CD4-positive, alpha-beta memory T cell (primary cell): ENCODE data around the gene FERMT1. TPM values are rescaled to one million over a fixed set of nuclear protein-coding genes. Genes with fewer than 3 reads are reported as not detected.

Source experiments
- CTCF ChIA-PET: fragments of 350-600 bp; sonication (Branson Sonifier 250); formaldehyde crosslinking; loops from one replicate; lab custom pipeline; 2021; ENCODE audit warnings: inconsistent platforms; ENCODE audit not compliant: partially characterized antibody; lab: Charles Lee
- POLR2A ChIA-PET: fragments of 350-600 bp; sonication (Branson Sonifier 250); formaldehyde crosslinking; loops from one replicate; lab custom pipeline; 2021; ENCODE audit not compliant: partially characterized antibody; lab: Charles Lee
- DNase-seq, 5 donors: peaks; one replicate each; pipeline versions ENCODE4 v3.0.0 to v3.0.0-alpha.2; 2020 to 2022; ENCODE audit warnings: mixed read lengths in 1 of 5
- H3K27ac ChIP-seq: one replicate; pipeline ENCODE4 v1.7.0; 2013; ENCODE audit warnings: low read depth, low read length
- H3K27me3 ChIP-seq: 2 replicates; pipeline ENCODE4 v1.7.0; 2013; ENCODE audit warnings: mild to moderate bottlenecking, low read length, moderate library complexity; ENCODE audit not compliant: insufficient read depth
- H3K36me3 ChIP-seq: 2 replicates; pipeline ENCODE4 v1.7.0; 2013; ENCODE audit warnings: mild to moderate bottlenecking, low read length, moderate library complexity; ENCODE audit not compliant: insufficient read depth
- H3K4me1 ChIP-seq: 2 replicates; pipeline ENCODE4 v1.7.0; 2013; ENCODE audit warnings: mild to moderate bottlenecking, low read length, moderate library complexity; ENCODE audit not compliant: insufficient read depth
- H3K4me3 ChIP-seq, 2 donors: one replicate each; pipeline ENCODE4 v1.7.0; 2013; ENCODE audit warnings: low read length in 2 of 2, mild to moderate bottlenecking in 1 of 2
- H3K9me3 ChIP-seq, 2 donors: one replicate each; pipeline ENCODE4 v1.7.0; 2013; ENCODE audit warnings: low read length in 2 of 2, control low read depth in 1 of 2; ENCODE audit not compliant: control insufficient read depth in 1 of 2
- H3K27ac Mint-ChIP-seq, 7 donors: one replicate each; pipeline ENCODE4 v1.8.0; 2020 to 2021; ENCODE audit warnings: mixed read lengths in 7 of 7, mild to moderate bottlenecking in 6 of 7, inconsistent platforms in 3 of 7, moderate library complexity in 3 of 7
- H3K27me3 Mint-ChIP-seq, 2 donors: one replicate each; pipeline ENCODE4 v1.8.0; 2020 to 2021; ENCODE audit warnings: mixed read lengths in 2 of 2
- H3K36me3 Mint-ChIP-seq, 2 donors: one replicate each; pipeline ENCODE4 v1.8.0; 2020 to 2021; ENCODE audit warnings: mixed read lengths in 2 of 2, inconsistent platforms in 1 of 2, mild to moderate bottlenecking in 1 of 2
- H3K4me1 Mint-ChIP-seq, 4 donors: one replicate each; pipeline ENCODE4 v1.8.0; 2020 to 2021; ENCODE audit warnings: mixed read lengths in 4 of 4, mild to moderate bottlenecking in 1 of 4
- H3K4me3 Mint-ChIP-seq, 8 donors: one replicate each; pipeline ENCODE4 v1.8.0; 2020 to 2021; ENCODE audit warnings: mixed read lengths in 8 of 8, mild to moderate bottlenecking in 7 of 8, moderate library complexity in 6 of 8, inconsistent platforms in 3 of 8
- H3K9me3 Mint-ChIP-seq, 8 donors: one replicate each; pipeline ENCODE4 v1.8.0; 2020 to 2021; ENCODE audit warnings: mixed read lengths in 8 of 8, mild to moderate bottlenecking in 5 of 8, inconsistent platforms in 3 of 8, moderate library complexity in 1 of 8
- intact Hi-C: fragments of 100-400 bp; cut with micrococcal nuclease; formaldehyde crosslinking; loops from one replicate; pipeline ENCODE4 v1.15.1; 2023
- polyA plus RNA-seq, 2 donors: library from polyadenylated mRNA; unstranded; fragments of 300-500 nt; fragmentation: Illumina TruSeq; gene quantifications; one replicate each; pipeline ENCODE4 v1.2.3, GENCODE V29; 2021
- total RNA-seq, 2 experiments: library from RNA; stranded (reverse); gene quantifications; one replicate each; pipeline ENCODE4 v1.2.3, GENCODE V29; 2021

Gene FERMT1
- total and polyA plus RNA-seq, 4 experiments from 2014 or later = not detected

GRCh38 chr20:6053064-6053775, 69.6 kb downstream of the FERMT1 start:
- DNase-seq = no peak
- CTCF ChIA-PET = no interaction called here
- no peaks in the 10 kb centered on the region for H3K27me3 ChIP-seq
- Mint-ChIP-seq H3K4me1 (peaks cover 3 to 9% (median 5%) of the 10 kb centered on the region in 4 donors), H3K36me3 (no peaks in the 10 kb centered on the region), H3K9me3 (no peaks in the 10 kb centered on the region), H3K27ac (no peak overlapping the region), H3K4me3 (peak overlapping the region in 5 of 8 donors; percentile 3 to 69 (median 49)), H3K27me3 (peaks cover 20 to 22% of the 10 kb centered on the region in 2 donors)
- H3K27ac ChIP-seq = no peak overlapping the region
- no peaks in the 10 kb centered on the region for H3K36me3 ChIP-seq
- intact Hi-C loops = no loop called here
- H3K4me1 ChIP-seq = no peaks in the 10 kb centered on the region
- POLR2A ChIA-PET = no interaction called here
- no peaks in the 10 kb centered on the region for H3K9me3 ChIP-seq
- H3K4me3 ChIP-seq = no peak overlapping the region

GRCh38 chr20:6051505-6051904, 71.3 kb downstream of the FERMT1 start:
- Mint-ChIP-seq H3K27ac (no peak overlapping the region), H3K4me3 (no peak overlapping the region), H3K4me1 (peaks cover 3 to 9% (median 5%) of the 10 kb centered on the region in 4 donors), H3K9me3 (no peaks in the 10 kb centered on the region), H3K27me3 (peaks cover 20 to 22% of the 10 kb centered on the region in 2 donors), H3K36me3 (no peaks in the 10 kb centered on the region)
- Histone ChIP-seq H3K27me3 (no peaks in the 10 kb centered on the region), H3K36me3 (no peaks in the 10 kb centered on the region), H3K4me1 (no peaks in the 10 kb centered on the region), H3K9me3 (no peaks in the 10 kb centered on the region), H3K4me3 (no peak overlapping the region), H3K27ac (no peak overlapping the region)
- ChIA-PET CTCF (no interaction called here), POLR2A (no interaction called here)
- DNase-seq = no peak
- intact Hi-C loops = no loop called here

GRCh38 chr20:6048391-6048790, 74.4 kb downstream of the FERMT1 start:
- no peak overlapping the region for H3K4me3 Mint-ChIP-seq
- Histone ChIP-seq H3K4me3 (no peak overlapping the region), H3K4me1 (no peaks in the 10 kb centered on the region), H3K27ac (no peak overlapping the region), H3K36me3 (no peaks in the 10 kb centered on the region), H3K9me3 (no peaks in the 10 kb centered on the region), H3K27me3 (no peaks in the 10 kb centered on the region)
- peaks cover 13 to 17% of the 10 kb centered on the region in 2 donors for H3K27me3 Mint-ChIP-seq
- H3K4me1 Mint-ChIP-seq = peaks cover 3 to 9% (median 5%) of the 10 kb centered on the region in 4 donors
- H3K36me3 Mint-ChIP-seq = peaks cover 0 to 3% of the 10 kb centered on the region in 2 donors
- ChIA-PET POLR2A (no interaction called here), CTCF (no interaction called here)
- DNase-seq = no peak
- intact Hi-C loops = no loop called here
- H3K27ac Mint-ChIP-seq = peak overlapping the region in 1 of 7 donors; percentile 61
- no peaks in the 10 kb centered on the region for H3K9me3 Mint-ChIP-seq

- H3K4me1 ChIP-seq = no peaks in the 10 kb centered on the region
- Mint-ChIP-seq H3K9me3 (no peaks in the 10 kb centered on the region), H3K27ac (no peak overlapping the region), H3K4me3 (no peak overlapping the region), H3K36me3 (peaks cover 7 to 9% of the 10 kb centered on the region in 2 donors), H3K4me1 (peaks cover 0 to 3% (median 0%) of the 10 kb centered on the region in 4 donors), H3K27me3 (peaks cover 6 to 7% of the 10 kb centered on the region in 2 donors)
- H3K4me3 ChIP-seq = no peak overlapping the region
- no peak for DNase-seq
- H3K27ac ChIP-seq = no peak overlapping the region
- CTCF ChIA-PET = no interaction called here
- H3K36me3 ChIP-seq = no peaks in the 10 kb centered on the region
- H3K9me3 ChIP-seq = no peaks in the 10 kb centered on the region
- H3K27me3 ChIP-seq = no peaks in the 10 kb centered on the region
- POLR2A ChIA-PET = no interaction called here
- intact Hi-C loops = no loop called here
These were observed 76.4 kb downstream of the FERMT1 start for GRCh38 chr20:6046432-6046831.

- H3K9me3 ChIP-seq = no peaks in the 10 kb centered on the region
- peaks cover 11 to 13% of the 10 kb centered on the region in 2 donors for H3K36me3 Mint-ChIP-seq
- no peaks in the 10 kb centered on the region for H3K27me3 ChIP-seq
- intact Hi-C loops = no loop called here
- peaks cover 2% of the 10 kb centered on the region for H3K36me3 ChIP-seq
- POLR2A ChIA-PET = no interaction called here
- no peaks in the 10 kb centered on the region for H3K9me3 Mint-ChIP-seq
- no peak overlapping the region for H3K4me3 ChIP-seq
- H3K4me3 Mint-ChIP-seq = no peak overlapping the region
- CTCF ChIA-PET = no interaction called here
- DNase-seq = no peak
- no peak overlapping the region for H3K27ac ChIP-seq
- H3K27me3 Mint-ChIP-seq = peaks cover under 1 to 4% of the 10 kb centered on the region in 2 donors
- no peaks in the 10 kb centered on the region for H3K4me1 ChIP-seq
- no peak overlapping the region for H3K27ac Mint-ChIP-seq
- H3K4me1 Mint-ChIP-seq = peaks cover 0 to 3% (median 0%) of the 10 kb centered on the region in 4 donors
These were observed 77.3 kb downstream of the FERMT1 start for GRCh38 chr20:6045566-6045965.

GRCh38 chr20:6044115-6044514, 78.7 kb downstream of the FERMT1 start:
- Mint-ChIP-seq H3K36me3 (peaks cover 25 to 27% of the 10 kb centered on the region in 2 donors), H3K9me3 (no peaks in the 10 kb centered on the region), H3K4me1 (peaks cover 0 to 3% (median 0%) of the 10 kb centered on the region in 4 donors), H3K4me3 (no peak overlapping the region), H3K27ac (no peak overlapping the region), H3K27me3 (no peaks in the 10 kb centered on the region)
- ChIA-PET POLR2A (no interaction called here), CTCF (no interaction called here)
- Histone ChIP-seq H3K27me3 (no peaks in the 10 kb centered on the region), H3K36me3 (peaks cover 3% of the 10 kb centered on the region), H3K4me1 (no peaks in the 10 kb centered on the region), H3K4me3 (no peak overlapping the region), H3K9me3 (no peaks in the 10 kb centered on the region), H3K27ac (no peak overlapping the region)
- no peak for DNase-seq
- intact Hi-C loops = no loop called here

- no peak overlapping the region for H3K27ac Mint-ChIP-seq
- H3K4me3 ChIP-seq = no peak overlapping the region
- no peaks in the 10 kb centered on the region for H3K4me1 ChIP-seq
These were observed 81.0 kb downstream of the FERMT1 start for GRCh38 chr20:6041808-6042265.

More at GRCh38 chr20:6041808-6042265, 81.0 kb downstream of the FERMT1 start:
- ChIA-PET CTCF (no interaction called here), POLR2A (no interaction called here)
- no peaks in the 10 kb centered on the region for H3K9me3 ChIP-seq
- intact Hi-C loops = no loop called here
- Mint-ChIP-seq H3K9me3 (no peaks in the 10 kb centered on the region), H3K4me3 (no peak overlapping the region), H3K36me3 (peaks cover 44 to 48% of the 10 kb centered on the region in 2 donors), H3K4me1 (peaks cover 0 to 3% (median 0%) of the 10 kb centered on the region in 4 donors), H3K27me3 (no peaks in the 10 kb centered on the region)
- H3K27ac ChIP-seq = no peak overlapping the region
- no peak for DNase-seq
- peaks cover 17% of the 10 kb centered on the region for H3K36me3 ChIP-seq
- H3K27me3 ChIP-seq = no peaks in the 10 kb centered on the region
